ENCODE measurements around the gene BLTP1.

GRCh38 chr4:122163767-122164166, 11.6 kb downstream of the BLTP1 start:
- TF ChIP-seq CTCF (conservative IDR thresholded peaks at IDR 0.05; ENCODE audit: low read length), result no peak
- TF ChIP-seq EZH2phosphoT487 (IDR thresholded peaks at IDR 0.05; ENCODE audit: borderline replicate concordance, low read depth, low read length), result no peak
